ENCODE data around the gene ZNF567. TPM values are rescaled to one million over a fixed set of nuclear protein-coding genes. Genes with fewer than 3 reads are reported as not detected.

Gene ZNF567
- total RNA-seq, 1 donor from 2014 or later = 3.8 TPM

DNA sequence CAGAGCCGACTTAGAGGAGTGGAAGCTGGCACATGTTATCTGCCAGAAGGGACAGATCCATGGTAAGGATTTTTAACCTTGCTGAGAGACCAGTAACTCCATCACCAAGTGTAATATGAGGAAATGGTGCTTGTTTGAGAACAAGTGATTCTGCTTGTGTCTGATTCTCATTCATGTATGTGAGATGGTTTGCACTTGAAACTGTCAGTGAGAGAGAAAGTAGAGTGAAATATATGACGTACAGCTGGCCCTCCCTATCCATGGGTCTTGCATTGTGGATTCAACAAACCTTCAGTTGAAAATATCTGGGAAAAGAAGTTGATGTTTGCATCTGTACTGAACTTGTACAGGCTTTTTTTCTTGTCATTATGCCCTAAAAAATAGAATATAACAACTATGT, 18.8 kb upstream of the ZNF567 start:
- Histone ChIP-seq H3K36me3 (peaks cover 42% of the 10 kb centered on the region), H3K27me3 (ENCODE audit: low read depth) (no peaks in the 10 kb centered on the region), H3K4me3 (peak overlapping the region; percentile 76), H3K9me3 (replicated peaks) (peaks cover 42% of the 10 kb centered on the region), H3K27ac (replicated peaks) (no peak overlapping the region), H3K4me1 (peaks cover 46% of the 10 kb centered on the region)
- intact Hi-C loops (cut with micrococcal nuclease) = no loop called here
- DNase-seq = no peak
- TF ChIP-seq, protein P1, sequence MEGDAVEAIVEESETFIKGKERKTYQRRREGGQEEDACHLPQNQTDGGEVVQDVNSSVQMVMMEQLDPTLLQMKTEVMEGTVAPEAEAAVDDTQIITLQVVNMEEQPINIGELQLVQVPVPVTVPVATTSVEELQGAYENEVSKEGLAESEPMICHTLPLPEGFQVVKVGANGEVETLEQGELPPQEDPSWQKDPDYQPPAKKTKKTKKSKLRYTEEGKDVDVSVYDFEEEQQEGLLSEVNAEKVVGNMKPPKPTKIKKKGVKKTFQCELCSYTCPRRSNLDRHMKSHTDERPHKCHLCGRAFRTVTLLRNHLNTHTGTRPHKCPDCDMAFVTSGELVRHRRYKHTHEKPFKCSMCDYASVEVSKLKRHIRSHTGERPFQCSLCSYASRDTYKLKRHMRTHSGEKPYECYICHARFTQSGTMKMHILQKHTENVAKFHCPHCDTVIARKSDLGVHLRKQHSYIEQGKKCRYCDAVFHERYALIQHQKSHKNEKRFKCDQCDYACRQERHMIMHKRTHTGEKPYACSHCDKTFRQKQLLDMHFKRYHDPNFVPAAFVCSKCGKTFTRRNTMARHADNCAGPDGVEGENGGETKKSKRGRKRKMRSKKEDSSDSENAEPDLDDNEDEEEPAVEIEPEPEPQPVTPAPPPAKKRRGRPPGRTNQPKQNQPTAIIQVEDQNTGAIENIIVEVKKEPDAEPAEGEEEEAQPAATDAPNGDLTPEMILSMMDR (IDR thresholded peaks at IDR 0.05; ENCODE audit: borderline replicate concordance) = no peak

DNA sequence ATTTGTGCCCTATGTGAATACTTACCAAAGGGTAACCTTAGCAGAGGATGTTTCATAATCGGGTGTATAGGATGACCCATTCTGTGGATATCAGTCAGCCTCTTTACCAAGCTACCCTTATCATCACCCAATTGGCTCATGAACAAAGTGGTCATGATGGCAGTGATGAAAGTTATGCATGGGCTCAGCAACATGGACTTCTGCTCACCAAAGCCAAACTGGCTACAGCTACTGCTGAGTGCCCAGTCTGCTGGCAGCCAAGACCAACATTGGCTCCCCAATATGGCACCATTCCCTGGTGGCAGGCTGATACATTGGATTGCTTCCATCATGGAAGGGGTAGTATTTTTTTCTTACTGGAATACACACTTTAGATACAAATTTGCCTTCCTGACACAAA, 15.0 kb upstream of the ZNF567 start:
- no peak for DNase-seq
- H3K27ac ChIP-seq (replicated peaks) = peak overlapping the region; percentile 25
- peaks cover 51% of the 10 kb centered on the region for H3K36me3 ChIP-seq
- peaks cover 27% of the 10 kb centered on the region for H3K4me1 ChIP-seq
- H3K4me3 ChIP-seq = no peak overlapping the region
- no peaks in the 10 kb centered on the region for H3K27me3 ChIP-seq (ENCODE audit: low read depth)
- intact Hi-C loops (cut with micrococcal nuclease) = no loop called here
- peaks cover 66% of the 10 kb centered on the region for H3K9me3 ChIP-seq (replicated peaks)
- TF ChIP-seq, protein P1 (IDR thresholded peaks at IDR 0.05; ENCODE audit: borderline replicate concordance) = no peak

DNA sequence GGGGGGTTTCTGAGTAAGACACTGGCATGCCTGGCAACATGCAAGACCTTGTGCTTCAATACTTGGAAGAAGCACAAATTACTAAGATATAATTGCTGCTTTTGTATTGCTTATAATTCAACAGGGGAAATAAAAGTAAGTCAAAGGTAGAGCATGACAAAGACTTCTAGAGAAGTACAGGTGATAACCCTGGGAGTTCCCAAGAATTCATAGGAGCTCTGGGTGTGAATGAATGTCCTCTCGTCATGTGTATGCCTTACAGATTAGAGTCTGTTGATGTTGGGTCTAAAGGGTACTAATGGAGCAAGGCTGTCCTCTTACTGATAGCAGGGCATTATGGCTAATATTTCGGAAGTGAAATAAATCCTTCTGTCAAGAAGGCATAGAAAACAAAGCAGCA, 13.2 kb upstream of the ZNF567 start:
- TF ChIP-seq, protein P1 (IDR thresholded peaks at IDR 0.05; ENCODE audit: borderline replicate concordance) = no peak
- peaks cover 69% of the 10 kb centered on the region for H3K36me3 ChIP-seq
- H3K27me3 ChIP-seq (ENCODE audit: low read depth) = no peaks in the 10 kb centered on the region
- H3K9me3 ChIP-seq (replicated peaks) = peaks cover 84% of the 10 kb centered on the region
- H3K4me1 ChIP-seq = peaks cover 13% of the 10 kb centered on the region
- no peak for DNase-seq
- no peak overlapping the region for H3K4me3 ChIP-seq
- intact Hi-C loops (cut with micrococcal nuclease) = no loop called here
- no peak overlapping the region for H3K27ac ChIP-seq (replicated peaks)

DNA sequence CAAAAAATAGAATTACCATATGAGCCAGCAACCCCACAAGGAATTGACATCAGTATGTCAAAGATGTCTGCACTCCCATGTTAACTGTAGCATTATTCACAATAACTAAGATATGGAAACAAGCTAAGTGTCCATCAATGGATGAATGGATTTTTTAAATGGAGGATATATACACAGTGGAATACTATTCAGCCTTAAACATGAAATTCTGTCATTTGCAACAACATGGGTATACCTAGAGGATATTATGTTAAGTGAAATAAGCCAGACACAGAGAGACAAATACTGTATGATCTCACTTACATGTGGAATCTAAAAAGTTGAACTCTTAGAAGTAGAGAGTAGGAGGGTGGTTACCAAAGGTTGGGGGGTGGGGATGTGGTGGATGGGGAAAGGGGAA, 8.0 kb upstream of the ZNF567 start:
- Histone ChIP-seq H3K27me3 (ENCODE audit: low read depth) (no peaks in the 10 kb centered on the region), H3K36me3 (peaks cover 69% of the 10 kb centered on the region), H3K4me1 (no peaks in the 10 kb centered on the region), H3K9me3 (replicated peaks) (peaks cover 52% of the 10 kb centered on the region), H3K27ac (replicated peaks) (no peak overlapping the region), H3K4me3 (no peak overlapping the region)
- intact Hi-C loops (cut with micrococcal nuclease) = no loop called here
- TF ChIP-seq, protein P1 (IDR thresholded peaks at IDR 0.05; ENCODE audit: borderline replicate concordance) = no peak
- DNase-seq = no peak

DNA sequence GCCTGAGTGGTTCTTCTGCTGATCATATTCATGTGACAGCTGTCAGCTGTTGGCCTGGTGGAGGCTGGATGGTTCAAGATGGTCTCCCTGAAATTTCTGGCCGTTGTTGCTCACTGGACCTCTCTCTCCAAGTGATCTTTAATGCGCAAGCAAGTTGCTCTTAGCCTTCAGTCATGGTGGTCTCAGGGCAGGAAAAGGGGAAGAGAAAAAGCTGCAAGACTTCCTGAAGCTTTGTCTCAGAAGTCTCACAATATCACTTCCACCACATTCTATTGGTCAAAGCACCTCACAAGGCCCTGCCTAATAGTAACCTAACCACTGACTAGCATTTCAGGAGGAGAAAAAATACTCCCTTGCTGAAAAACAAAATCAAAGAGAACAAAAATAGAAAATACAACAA, 1.6 kb upstream of the ZNF567 start:
- no peak for DNase-seq
- Histone ChIP-seq H3K4me3 (no peak overlapping the region), H3K27ac (replicated peaks) (no peak overlapping the region), H3K36me3 (peaks cover 37% of the 10 kb centered on the region), H3K4me1 (peaks cover 26% of the 10 kb centered on the region), H3K27me3 (ENCODE audit: low read depth) (no peaks in the 10 kb centered on the region), H3K9me3 (replicated peaks) (peaks cover 10% of the 10 kb centered on the region)
- TF ChIP-seq, protein P1 (IDR thresholded peaks at IDR 0.05; ENCODE audit: borderline replicate concordance) = no peak
- intact Hi-C loops (cut with micrococcal nuclease) = no loop called here

Data from left ventricle myocardium inferior (tissue), 1 donor.